Inflammatory macrophage (primary cell): ENCODE results near the gene SMIM41.

Experiments used
- DNase-seq, 2 donors: peaks; one replicate each; pipeline ENCODE4 v3.0.0-alpha.2; 2020 to 2022
- total RNA-seq, 18 experiments: gene quantifications; one replicate each; lab custom pipeline; 2026; ENCODE audit warnings: mixed read lengths in 6 of 18, inconsistent platforms in 2 of 18; lab: John Stamatoyannopoulos, UW

SMIM41 gene
- 0 to 0.08 (median 0.02) reads per million in 18 experiments for total RNA-seq

- no peak for DNase-seq
These were observed at the start of gene SMIM41 for GRCh38 chr12:52079576-52080402. Gene SMIM41 (plus strand): TSS chr12:52079704. CDS start chr12:52079780, 76 bp downstream.

GRCh38 chr12:52032446-52032803 lies 47.1 kb upstream of the SMIM41 start:
- DNase-seq, result no peak

- DNase-seq, result peak; percentile 92 to 96
These were observed 46.6 kb upstream of the SMIM41 start for GRCh38 chr12:52032804-52033445.

- no peak for DNase-seq
These were observed 45.9 kb upstream of the SMIM41 start for GRCh38 chr12:52033446-52034140.

- DNase-seq, result no peak
These were observed 44.3 kb upstream of the SMIM41 start for GRCh38 chr12:52035190-52035589.

- no peak for DNase-seq
These were observed 43.6 kb upstream of the SMIM41 start for GRCh38 chr12:52035926-52036325.

GRCh38 chr12:52036587-52037171 lies 42.8 kb upstream of the SMIM41 start:
- DNase-seq, result peak; percentile 42 to 68

- no peak for DNase-seq
These were observed 42.1 kb upstream of the SMIM41 start for GRCh38 chr12:52037248-52037861.

GRCh38 chr12:52038447-52038846 lies 41.1 kb upstream of the SMIM41 start:
- peak in 1 of 2 donors; percentile 38 for DNase-seq

GRCh38 chr12:52041035-52041434 lies 38.5 kb upstream of the SMIM41 start:
- DNase-seq, result no peak

GRCh38 chr12:52041695-52042123 lies 37.8 kb upstream of the SMIM41 start:
- no peak for DNase-seq

- DNase-seq, result no peak
These were observed 36.7 kb upstream of the SMIM41 start for GRCh38 chr12:52042706-52043385.

GRCh38 chr12:52043386-52044212 lies 35.9 kb upstream of the SMIM41 start:
- no peak for DNase-seq

GRCh38 chr12:52044292-52044983 lies 35.1 kb upstream of the SMIM41 start:
- DNase-seq, result no peak

GRCh38 chr12:52045794-52046199 lies 33.7 kb upstream of the SMIM41 start:
- DNase-seq, result peak; percentile 73 to 83

GRCh38 chr12:52046859-52047258 lies 32.6 kb upstream of the SMIM41 start:
- no peak for DNase-seq

- DNase-seq, result no peak
These were observed 30.2 kb upstream of the SMIM41 start for GRCh38 chr12:52049286-52049685.

- no peak for DNase-seq
These were observed 29.8 kb upstream of the SMIM41 start for GRCh38 chr12:52049688-52050087.

GRCh38 chr12:52050116-52050757 lies 29.3 kb upstream of the SMIM41 start:
- DNase-seq, result peak; percentile 22 to 41
